H54 (cell line): Measurements from ENCODE around the gene GPR108.

Experiments used
- DNase-seq: peaks from one replicate; pipeline ENCODE4 v3.0.0; 2011; ENCODE audit warnings: low spot score, mixed read lengths; ENCODE audit not compliant: insufficient read length
- FAIRE-seq: peaks from 3 replicates; lab custom pipeline; 2011; peaks lifted over from hg19 to GRCh38; lab: Jason Lieb, UNC
- POLR2A ChIP-seq: IDR thresholded peaks from 2 replicates; pipeline ENCODE4 v1.6.1; 2011; ENCODE audit warnings: low read depth, mild to moderate bottlenecking, low read length

GPR108 gene

DNA sequence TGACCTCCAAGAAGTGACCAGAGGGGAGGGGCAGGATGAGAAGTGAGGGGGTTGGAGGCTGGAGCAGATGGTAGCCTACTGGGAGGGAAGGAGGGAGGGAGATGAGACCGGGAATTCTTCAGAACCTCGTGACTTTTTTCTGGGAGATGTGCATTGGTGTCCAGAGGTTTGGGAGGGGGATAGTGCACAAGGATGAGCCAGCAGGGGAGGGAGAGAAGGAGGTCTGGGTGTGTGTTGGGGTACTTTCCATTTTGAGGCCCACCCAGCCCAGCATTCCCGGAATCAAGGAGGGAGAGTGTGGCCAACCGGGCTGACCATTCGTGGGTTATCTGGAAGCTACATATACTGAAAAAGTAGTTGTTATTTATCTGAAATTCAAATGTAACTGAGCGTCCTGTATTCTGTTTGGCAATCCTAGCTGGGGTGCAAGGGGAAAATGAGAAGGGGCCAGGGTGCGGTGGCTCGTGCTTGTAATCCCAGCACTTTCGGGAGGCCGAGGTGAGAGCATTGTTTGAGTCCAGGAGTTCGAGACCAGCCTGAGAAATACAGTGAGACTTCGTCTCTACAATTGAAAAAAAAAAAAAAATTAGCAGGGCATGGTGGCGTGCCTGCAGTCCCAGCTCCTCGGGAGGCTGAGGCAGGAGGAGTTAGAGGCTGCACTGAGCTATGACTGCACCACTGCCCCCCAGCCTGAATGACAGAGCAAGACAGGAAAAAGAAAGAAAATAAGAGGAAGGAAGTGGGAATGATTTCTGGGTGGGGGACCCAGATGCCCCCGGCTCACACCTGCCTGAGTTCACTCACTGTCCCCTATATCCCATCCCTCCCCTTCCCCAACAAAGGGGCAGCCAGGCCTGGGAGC is 12.5 kb downstream of the GPR108 start:
- no peak for TF ChIP-seq POLR2A
- DNase-seq = no peak

GRCh38 chr19:6723738-6724137 is 13.6 kb downstream of the GPR108 start:
- DNase-seq (no peak), FAIRE-seq (no peak)
- TF ChIP-seq POLR2A = no peak

More for the DNA sequence above, 12.5 kb downstream of the GPR108 start:
- no peak for FAIRE-seq

GRCh38 chr19:6723108-6723618 is 14.2 kb downstream of the GPR108 start:
- DNase-seq = no peak
- FAIRE-seq = no peak
- no peak for TF ChIP-seq POLR2A

DNA sequence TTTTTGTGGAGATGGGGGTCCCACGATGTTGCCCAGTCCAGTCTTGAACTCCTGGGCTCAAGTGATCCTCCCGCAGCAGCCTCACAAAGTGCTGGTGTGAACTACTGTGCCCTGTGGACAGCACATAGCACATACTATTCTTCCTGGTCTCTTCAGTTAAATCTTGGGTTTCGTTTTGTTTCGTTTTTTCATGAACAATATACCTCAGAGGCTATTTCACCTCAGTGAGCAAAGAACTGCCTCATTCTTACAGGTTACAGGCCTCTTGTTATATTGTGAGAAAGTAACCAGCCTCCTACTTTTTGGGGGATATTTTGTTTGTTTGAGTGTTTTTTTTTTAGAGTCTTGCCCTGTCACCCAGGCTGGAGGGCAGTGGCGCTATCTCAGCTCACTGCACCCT is 15.6 kb downstream of the GPR108 start:
- no peak for TF ChIP-seq POLR2A
- no peak for DNase-seq
- FAIRE-seq = no peak

- no peak for DNase-seq
- FAIRE-seq = no peak
- no peak for TF ChIP-seq POLR2A
Observed at GRCh38 chr19:6721138-6721474, 16.3 kb downstream of the GPR108 start.

GRCh38 chr19:6720369-6721137 is 16.8 kb downstream of the GPR108 start, which contains the start of gene C3:
Gene C3 (minus strand): TSS chr19:6720650. CDS start chr19:6720589, 61 bp downstream.
- TF ChIP-seq POLR2A = no peak
- DNase-seq (no peak), FAIRE-seq (no peak)

- no peak for DNase-seq
- TF ChIP-seq POLR2A = no peak
- FAIRE-seq = no peak
Observed at GRCh38 chr19:6719992-6720368, 17.4 kb downstream of the GPR108 start.

DNA sequence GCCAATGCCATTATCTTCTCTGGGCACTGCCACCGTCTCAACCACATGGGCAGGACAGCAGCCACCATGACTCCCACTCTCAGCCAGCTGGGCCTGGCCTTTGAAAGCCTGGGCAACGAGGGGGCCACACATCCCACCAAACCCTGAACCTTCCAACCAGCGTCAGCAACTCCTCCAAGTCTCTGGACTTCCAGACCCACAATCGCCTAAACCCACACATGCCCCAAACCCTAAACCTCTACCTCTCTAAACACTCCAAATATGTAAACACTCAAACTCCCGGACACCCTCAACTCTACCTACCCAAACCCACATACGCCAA is 17.9 kb downstream of the GPR108 start:
- DNase-seq (no peak), FAIRE-seq (no peak)
- no peak for TF ChIP-seq POLR2A

DNA sequence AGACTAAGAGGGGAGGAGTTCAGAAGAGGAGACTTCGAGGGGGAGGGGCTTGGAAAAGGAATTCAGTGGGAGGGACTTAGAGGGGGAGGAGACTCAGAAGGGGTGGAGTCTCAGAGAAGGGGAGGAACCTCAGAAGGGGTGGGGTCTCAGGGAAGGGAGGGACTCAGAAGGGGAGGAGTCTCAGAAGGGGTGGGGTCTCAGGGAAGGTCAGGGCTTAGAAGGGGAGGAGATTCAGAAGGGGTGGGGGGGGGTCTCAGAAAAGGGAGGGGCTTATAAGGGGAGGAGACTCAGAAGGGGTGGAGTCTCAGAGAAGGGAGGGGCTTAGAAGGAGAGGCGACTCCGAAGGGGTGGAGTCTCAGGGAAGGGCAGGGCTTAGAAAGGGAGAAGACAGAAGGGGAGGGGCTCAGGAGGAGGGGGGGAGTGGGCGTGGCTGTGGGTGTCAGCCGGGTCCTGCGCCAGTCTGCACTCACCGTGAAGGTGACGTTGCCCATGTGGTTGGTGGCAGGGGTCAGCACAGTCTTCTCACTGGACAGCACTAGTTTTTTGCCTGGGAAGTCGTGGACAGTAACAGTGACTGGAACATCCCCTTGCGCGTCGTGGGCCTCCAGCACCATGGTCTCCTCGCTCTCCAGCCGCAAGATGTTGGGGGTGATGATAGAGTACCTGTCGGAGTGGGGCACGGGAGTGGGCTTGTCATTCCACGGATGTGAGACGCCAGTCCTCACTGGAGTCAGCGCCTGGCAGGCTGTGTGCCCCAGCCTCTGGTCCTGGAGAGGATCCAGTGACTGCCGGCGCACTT is 18.4 kb downstream of the GPR108 start:
- no peak for FAIRE-seq
- no peak for TF ChIP-seq POLR2A
- no peak for DNase-seq

DNA sequence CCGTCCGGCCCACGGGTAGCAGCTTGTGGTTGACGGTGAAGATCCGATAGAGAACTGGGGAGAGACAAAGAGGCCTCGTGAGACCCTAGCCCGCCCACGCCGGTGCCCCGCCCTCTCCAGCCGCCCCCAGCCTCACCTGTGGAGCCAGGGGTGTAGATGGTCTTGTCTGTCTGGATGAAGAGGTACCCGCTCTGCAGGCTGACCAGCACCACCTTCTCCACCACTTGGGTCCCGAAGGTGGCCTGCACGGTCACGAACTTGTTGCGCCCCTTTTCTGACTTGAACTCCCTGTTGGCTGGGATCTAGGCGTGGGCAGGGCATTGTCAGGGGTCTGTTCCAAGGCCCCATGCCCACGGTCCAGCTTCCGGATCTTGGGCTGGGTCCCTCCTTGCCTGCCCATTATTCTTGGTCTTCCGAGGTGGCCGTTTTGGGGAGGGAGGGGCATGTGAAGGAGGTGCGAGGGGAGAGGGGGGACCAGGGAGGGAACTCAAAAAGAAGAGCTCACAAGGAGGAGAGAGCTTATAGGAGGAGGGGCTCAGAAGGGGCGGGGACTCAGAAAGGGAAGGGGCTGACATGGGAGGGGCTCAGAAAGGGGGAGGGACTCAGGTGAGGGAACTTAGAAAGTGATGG is 19.2 kb downstream of the GPR108 start:
- no peak for FAIRE-seq
- no peak for DNase-seq

DNA sequence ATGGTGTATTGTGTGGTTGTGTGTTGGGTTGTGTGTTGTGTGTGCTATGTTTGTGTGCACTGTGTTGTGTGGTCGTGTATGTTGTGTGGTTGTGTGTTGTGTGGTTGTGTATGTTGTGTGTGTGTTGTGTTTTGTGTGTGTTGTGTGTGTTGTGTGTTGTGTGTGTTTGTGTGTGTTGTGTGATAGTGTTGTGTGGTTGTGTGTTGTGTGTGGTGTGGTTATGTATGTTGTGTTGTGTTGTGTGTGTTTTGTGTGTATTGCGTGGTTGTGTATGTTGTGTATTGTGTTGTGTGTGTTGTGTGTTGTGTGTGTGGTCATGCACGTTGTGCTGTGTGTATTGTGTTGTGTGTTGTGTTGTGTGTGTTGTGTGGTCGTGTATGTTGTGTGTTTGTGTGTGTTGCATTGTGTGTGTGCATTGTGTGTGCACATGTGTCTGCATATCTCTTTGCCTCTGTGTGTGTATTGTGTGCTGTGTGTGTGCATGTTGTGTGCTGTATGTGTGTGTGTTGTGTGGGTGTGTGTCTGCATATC is 19.9 kb downstream of the GPR108 start:
- TF ChIP-seq POLR2A = no peak
- DNase-seq = no peak
- FAIRE-seq = no peak

More for the DNA sequence above, 19.2 kb downstream of the GPR108 start:
- no peak for TF ChIP-seq POLR2A

- no peak for DNase-seq
- FAIRE-seq = no peak
Observed at GRCh38 chr19:6717036-6717435, 20.3 kb downstream of the GPR108 start.

GRCh38 chr19:6716610-6716970 is 20.8 kb downstream of the GPR108 start:
- DNase-seq (no peak), FAIRE-seq (no peak)

More at GRCh38 chr19:6717036-6717435, 20.3 kb downstream of the GPR108 start:
- no peak for TF ChIP-seq POLR2A

More at GRCh38 chr19:6716610-6716970, 20.8 kb downstream of the GPR108 start:
- no peak for TF ChIP-seq POLR2A
